ENCODE results near the gene TMEFF2.
"Not testable (repeated sequence)": the region's sequence is repeated elsewhere in the genome, so short reads cannot be mapped to it uniquely, and the experiment has no call there.

Gene TMEFF2

DNA sequence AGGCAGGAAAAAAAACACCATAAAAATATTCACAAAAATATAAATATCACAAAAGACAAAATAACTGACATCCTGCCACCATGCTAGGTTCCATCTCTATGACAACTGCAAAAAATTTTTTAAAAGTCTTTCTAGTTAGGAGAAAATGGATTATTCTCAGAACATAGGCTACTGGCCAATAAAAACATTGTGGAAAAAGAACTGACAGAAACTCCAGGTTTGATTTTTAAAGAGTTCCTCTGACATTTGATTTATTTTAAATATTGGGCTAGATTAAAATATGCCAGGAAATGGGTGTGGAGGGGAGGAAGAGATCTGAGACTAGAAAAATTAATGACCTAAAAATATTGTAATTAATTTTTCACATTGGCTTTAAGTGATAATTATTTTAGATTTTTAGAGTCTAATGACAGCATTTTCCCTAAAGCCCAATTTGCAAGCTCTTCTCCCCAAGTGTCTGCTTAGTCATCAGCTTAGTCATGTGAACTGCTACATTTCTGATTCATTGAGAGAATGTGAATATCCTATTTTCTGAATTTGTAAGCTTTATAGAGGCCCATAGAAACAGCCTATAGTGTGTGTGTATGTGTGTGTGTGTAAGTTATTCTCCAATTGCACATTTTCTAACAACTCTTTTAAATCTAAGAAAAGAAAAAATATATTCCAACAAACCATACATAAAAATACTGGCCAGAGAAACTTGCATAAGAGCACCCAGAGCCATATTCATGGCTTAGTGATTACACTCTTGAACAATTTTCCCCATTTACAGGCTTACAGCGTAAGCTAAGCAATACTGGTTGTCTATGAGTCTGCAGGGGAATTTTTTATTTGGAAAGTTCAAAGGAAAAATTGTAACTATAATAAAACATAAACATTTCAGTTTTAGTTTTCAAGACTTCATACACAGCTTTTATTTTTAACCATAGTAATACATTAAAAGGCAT lies 48.4 kb downstream of the TMEFF2 start:
- H3K27me3 ChIP-seq (ENCODE audit: insufficient read depth, insufficient read length), result no peaks in the 10 kb centered on the region
- no peak overlapping the region for H3K4me3 ChIP-seq (ENCODE audit: insufficient read length, low read depth)
- H3K9ac ChIP-seq (ENCODE audit: insufficient read length, low read depth), result no peak overlapping the region
- no peaks in the 10 kb centered on the region for H3K9me3 ChIP-seq (ENCODE audit: insufficient read depth, low read length)
- no peaks in the 10 kb centered on the region for H3K4me1 ChIP-seq (ENCODE audit: insufficient read depth, insufficient read length)
- DNase-seq (ENCODE audit: low read depth, low spot score), result no peak
- TF ChIP-seq ZNF274 (IDR thresholded peaks at IDR 0.05; ENCODE audit: low read depth, low read length), result no peak
- no peak for TF ChIP-seq YY1 (IDR thresholded peaks at IDR 0.05; ENCODE audit: insufficient read depth, insufficient read length)
- no peak for TF ChIP-seq SUZ12 (IDR thresholded peaks at IDR 0.05; ENCODE audit: extremely low read depth, insufficient read depth, insufficient read length)
- H3K36me3 ChIP-seq (ENCODE audit: insufficient read depth, insufficient read length, low read length), result no peaks in the 10 kb centered on the region

- DNase-seq (ENCODE audit: low read depth, low spot score), result no peak
- Histone ChIP-seq H3K36me3 (ENCODE audit: insufficient read depth, insufficient read length, low read length) (no peaks in the 10 kb centered on the region), H3K4me3 (ENCODE audit: insufficient read length, low read depth) (no peak overlapping the region), H3K9me3 (ENCODE audit: insufficient read depth, low read length) (no peaks in the 10 kb centered on the region), H3K9ac (ENCODE audit: insufficient read length, low read depth) (no peak overlapping the region), H3K27me3 (ENCODE audit: insufficient read depth, insufficient read length) (no peaks in the 10 kb centered on the region), H3K4me1 (ENCODE audit: insufficient read depth, insufficient read length) (no peaks in the 10 kb centered on the region)
- TF ChIP-seq ZNF274 (IDR thresholded peaks at IDR 0.05; ENCODE audit: low read depth, low read length), result no peak
- no peak for TF ChIP-seq SUZ12 (IDR thresholded peaks at IDR 0.05; ENCODE audit: extremely low read depth, insufficient read depth, insufficient read length)
- TF ChIP-seq YY1 (IDR thresholded peaks at IDR 0.05; ENCODE audit: insufficient read depth, insufficient read length), result no peak
Observed at GRCh38 chr2:192145496-192145895, 49.2 kb downstream of the TMEFF2 start.

- TF ChIP-seq YY1 (IDR thresholded peaks at IDR 0.05; ENCODE audit: insufficient read depth, insufficient read length) (no peak), SUZ12 (IDR thresholded peaks at IDR 0.05; ENCODE audit: extremely low read depth, insufficient read depth, insufficient read length) (no peak), ZNF274 (IDR thresholded peaks at IDR 0.05; ENCODE audit: low read depth, low read length) (no peak)
- Histone ChIP-seq H3K9ac (ENCODE audit: insufficient read length, low read depth) (no peak overlapping the region), H3K4me3 (ENCODE audit: insufficient read length, low read depth) (no peak overlapping the region), H3K9me3 (ENCODE audit: insufficient read depth, low read length) (no peaks in the 10 kb centered on the region), H3K4me1 (ENCODE audit: insufficient read depth, insufficient read length) (no peaks in the 10 kb centered on the region), H3K27me3 (ENCODE audit: insufficient read depth, insufficient read length) (no peaks in the 10 kb centered on the region), H3K36me3 (ENCODE audit: insufficient read depth, insufficient read length, low read length) (no peaks in the 10 kb centered on the region)
- DNase-seq (ENCODE audit: low read depth, low spot score), result no peak
Observed at GRCh38 chr2:192140236-192140839, 54.4 kb downstream of the TMEFF2 start.

DNA sequence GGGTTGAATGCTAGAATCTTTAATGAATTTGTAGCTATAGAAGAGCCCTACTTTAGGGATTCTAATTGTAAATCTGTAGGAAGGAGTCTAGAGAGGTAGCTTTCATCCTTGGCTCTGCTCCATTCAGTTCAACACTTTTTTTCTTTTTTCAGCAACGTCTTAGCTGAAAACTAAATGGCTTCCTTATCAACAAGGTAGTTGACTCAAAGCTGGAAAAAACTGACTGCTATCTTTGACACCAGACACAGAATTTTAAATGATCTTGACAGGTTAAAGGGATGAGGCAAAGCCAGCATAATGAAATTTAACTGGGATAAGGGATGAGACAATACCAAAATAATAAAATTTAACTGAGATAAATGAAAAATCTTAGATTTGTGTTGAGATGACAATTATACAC lies 54.9 kb downstream of the TMEFF2 start:
- H3K36me3 ChIP-seq (ENCODE audit: insufficient read depth, insufficient read length, low read length), result no peaks in the 10 kb centered on the region
- TF ChIP-seq SUZ12 (IDR thresholded peaks at IDR 0.05; ENCODE audit: extremely low read depth, insufficient read depth, insufficient read length), result no peak
- no peak for TF ChIP-seq ZNF274 (IDR thresholded peaks at IDR 0.05; ENCODE audit: low read depth, low read length)
- no peak for TF ChIP-seq YY1 (IDR thresholded peaks at IDR 0.05; ENCODE audit: insufficient read depth, insufficient read length)
- no peaks in the 10 kb centered on the region for H3K9me3 ChIP-seq (ENCODE audit: insufficient read depth, low read length)
- no peaks in the 10 kb centered on the region for H3K4me1 ChIP-seq (ENCODE audit: insufficient read depth, insufficient read length)
- H3K4me3 ChIP-seq (ENCODE audit: insufficient read length, low read depth), result no peak overlapping the region
- no peak overlapping the region for H3K9ac ChIP-seq (ENCODE audit: insufficient read length, low read depth)
- no peak for DNase-seq (ENCODE audit: low read depth, low spot score)
- H3K27me3 ChIP-seq (ENCODE audit: insufficient read depth, insufficient read length), result no peaks in the 10 kb centered on the region

GRCh38 chr2:192137451-192137850 lies 57.3 kb downstream of the TMEFF2 start:
- Histone ChIP-seq H3K27me3 (ENCODE audit: insufficient read depth, insufficient read length) (no peaks in the 10 kb centered on the region), H3K9ac (ENCODE audit: insufficient read length, low read depth) (no peak overlapping the region), H3K9me3 (ENCODE audit: insufficient read depth, low read length) (no peaks in the 10 kb centered on the region), H3K4me1 (ENCODE audit: insufficient read depth, insufficient read length) (no peaks in the 10 kb centered on the region), H3K4me3 (ENCODE audit: insufficient read length, low read depth) (no peak overlapping the region), H3K36me3 (ENCODE audit: insufficient read depth, insufficient read length, low read length) (no peaks in the 10 kb centered on the region)
- no peak for DNase-seq (ENCODE audit: low read depth, low spot score)
- TF ChIP-seq SUZ12 (IDR thresholded peaks at IDR 0.05; ENCODE audit: extremely low read depth, insufficient read depth, insufficient read length) (no peak), YY1 (IDR thresholded peaks at IDR 0.05; ENCODE audit: insufficient read depth, insufficient read length) (no peak), ZNF274 (IDR thresholded peaks at IDR 0.05; ENCODE audit: low read depth, low read length) (no peak)

DNA sequence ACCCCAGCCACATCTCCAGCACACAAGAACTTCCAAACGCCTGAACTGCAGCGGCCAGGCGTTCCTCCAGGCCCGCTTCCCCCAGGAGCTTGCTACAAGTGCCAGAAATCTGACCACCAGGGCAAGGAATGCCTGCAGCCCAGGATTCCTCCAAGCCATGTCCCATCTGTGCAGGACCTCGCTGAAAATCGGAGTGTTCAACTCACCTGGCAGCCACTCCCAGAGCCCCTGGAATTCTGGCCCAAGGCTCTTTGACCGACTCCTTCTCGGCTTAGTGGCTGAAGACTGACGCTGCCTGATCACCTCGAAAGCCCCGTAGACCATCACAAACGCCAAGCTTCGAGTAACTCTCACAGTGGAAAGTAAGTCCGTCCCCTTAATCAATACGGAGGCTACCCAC lies 62.1 kb downstream of the TMEFF2 start:
- H3K27me3 ChIP-seq (ENCODE audit: insufficient read depth, insufficient read length); H3K9me3 ChIP-seq (ENCODE audit: insufficient read depth, low read length); H3K9ac ChIP-seq (ENCODE audit: insufficient read length, low read depth); H3K36me3 ChIP-seq (ENCODE audit: insufficient read depth, insufficient read length, low read length); H3K4me3 ChIP-seq (ENCODE audit: insufficient read length, low read depth); H3K4me1 ChIP-seq (ENCODE audit: insufficient read depth, insufficient read length); DNase-seq (ENCODE audit: low read depth, low spot score): not testable (repeated sequence)

- not testable (repeated sequence) for H3K9me3 ChIP-seq (ENCODE audit: insufficient read depth, low read length); H3K9ac ChIP-seq (ENCODE audit: insufficient read length, low read depth); DNase-seq (ENCODE audit: low read depth, low spot score); H3K4me3 ChIP-seq (ENCODE audit: insufficient read length, low read depth); H3K27me3 ChIP-seq (ENCODE audit: insufficient read depth, insufficient read length); H3K36me3 ChIP-seq (ENCODE audit: insufficient read depth, insufficient read length, low read length); H3K4me1 ChIP-seq (ENCODE audit: insufficient read depth, insufficient read length)
Observed at GRCh38 chr2:192130312-192130711, 64.4 kb downstream of the TMEFF2 start.

All from NT2/D1 (cell line).